BJ (cell line): ENCODE results near the gene MAGEL2. TPM values are rescaled to one million over a fixed set of nuclear protein-coding genes. Genes with fewer than 3 reads are reported as not detected.

Source experiments
- CTCF ChIA-PET: fragments of 350-600 bp; formaldehyde crosslinking; extraction: SDS; loops from one replicate; lab custom pipeline; 2021; ENCODE audit warnings: antibody characterized with exemption, inconsistent platforms; lab: Yijun Ruan, JAX
- POLR2A ChIA-PET: fragments of 300-600 bp; sonication (Branson Sonifier 250); formaldehyde crosslinking; extraction: SDS; loops from one replicate; lab custom pipeline; 2021; ENCODE audit warnings: antibody characterized with exemption; lab: Charles Lee
- DNase-seq: peaks from one replicate; pipeline ENCODE4 v3.0.0-alpha.2; 2011; ENCODE audit warnings: low read depth
- H3K27me3 ChIP-seq: 2 replicates; pipeline ENCODE4 v1.6.0; 2011; ENCODE audit warnings: low read length; ENCODE audit not compliant: control insufficient read depth, insufficient read depth
- H3K36me3 ChIP-seq: 2 replicates; pipeline ENCODE4 v1.5.1; 2011; ENCODE audit warnings: low read length; ENCODE audit not compliant: control insufficient read depth, insufficient read depth
- H3K4me3 ChIP-seq: 2 replicates; pipeline ENCODE4 v1.5.1; 2011; ENCODE audit warnings: low read depth, mild to moderate bottlenecking, control low read depth, low read length
- CTCF ChIP-seq: IDR thresholded peaks from 2 replicates; pipeline ENCODE4 v1.5.1; 2011; ENCODE audit warnings: low read depth, mild to moderate bottlenecking, control low read depth, inconsistent platforms, low read length, moderate library complexity; ENCODE audit not compliant: insufficient read depth
- polyA plus RNA-seq: library from polyadenylated mRNA; depleted of rRNA; stranded (reverse); fragments of >200 nt; gene quantifications from 2 replicates; pipeline ENCODE4 v1.2.3, GENCODE V29; 2011

The MAGEL2 gene
- polyA plus RNA-seq, 1 experiment = 0.02 TPM

- CTCF ChIA-PET = interaction anchor here (0.6 to 1.4 kb wide), 3 partner anchors 9 to 220 kb away, joined by 3 to 4 read pairs (median 3); no protein-coding TSS in a partner anchor
- no peak overlapping the region for H3K4me3 ChIP-seq
- TF ChIP-seq CTCF = peak; percentile 47
- H3K27me3 ChIP-seq = peaks cover 1% of the 10 kb centered on the region; the same call in 1 of the 2 replicates
- POLR2A ChIA-PET = no interaction called here
- no peak for DNase-seq
- H3K36me3 ChIP-seq = no peaks in the 10 kb centered on the region
These were observed 1.4 kb upstream of the MAGEL2 start for GRCh38 chr15:23648920-23649515.

- Histone ChIP-seq H3K27me3 (peaks cover 1% of the 10 kb centered on the region; the same call in 1 of the 2 replicates), H3K36me3 (no peaks in the 10 kb centered on the region), H3K4me3 (peak overlapping the region; percentile 33)
- POLR2A ChIA-PET = no interaction called here
- no peak for DNase-seq
- TF ChIP-seq CTCF = no peak
- CTCF ChIA-PET = no interaction called here
These were observed 719 bp downstream of the MAGEL2 start for GRCh38 chr15:23647001-23647295.

GRCh38 chr15:23646165-23647000 lies 1.3 kb downstream of the MAGEL2 start:
- Histone ChIP-seq H3K4me3 (no peak overlapping the region), H3K27me3 (peaks cover 1% of the 10 kb centered on the region; the same call in 1 of the 2 replicates), H3K36me3 (no peaks in the 10 kb centered on the region)
- ChIA-PET POLR2A (no interaction called here), CTCF (no interaction called here)
- no peak for DNase-seq
- TF ChIP-seq CTCF = no peak

- Histone ChIP-seq H3K27me3 (peaks cover 1% of the 10 kb centered on the region; the same call in 1 of the 2 replicates), H3K36me3 (no peaks in the 10 kb centered on the region), H3K4me3 (no peak overlapping the region)
- no peak for DNase-seq
- POLR2A ChIA-PET = no interaction called here
- CTCF ChIA-PET = no interaction called here
- no peak for TF ChIP-seq CTCF
These were observed 2.1 kb downstream of the MAGEL2 start for GRCh38 chr15:23645371-23646164.

- POLR2A ChIA-PET = no interaction called here
- H3K4me3 ChIP-seq = no peak overlapping the region
- CTCF ChIA-PET = no interaction called here
- no peaks in the 10 kb centered on the region for H3K36me3 ChIP-seq
- no peak for DNase-seq
- H3K27me3 ChIP-seq = peaks cover 1% of the 10 kb centered on the region; the same call in 1 of the 2 replicates
- no peak for TF ChIP-seq CTCF
These were observed 2.8 kb downstream of the MAGEL2 start for GRCh38 chr15:23644829-23645228.
